Right atrium auricular region (tissue), 2 donors: Measurements from ENCODE around the gene CLEC12A. TPM values are rescaled to one million over a fixed set of nuclear protein-coding genes. Genes with fewer than 3 reads are reported as not detected.

Experiments
- DNase-seq: peaks from one replicate; pipeline ENCODE4 v3.0.0-alpha.2; 2019; ENCODE audit warnings: low spot score
- H3K27ac ChIP-seq, 2 donors: fragments of 200-600 bp; sonication (generic); 1 replicate in 1 of 2; 2 replicates in 1 of 2; pipeline ENCODE4 v1.5.1; 2016 to 2019
- H3K27me3 ChIP-seq, 2 donors: fragments of 200-600 bp; sonication (generic); one replicate each; pipeline versions ENCODE4 v1.5.1 to v1.6.0; 2017 to 2019
- H3K36me3 ChIP-seq: fragments of 200-600 bp; sonication (generic); one replicate; pipeline ENCODE4 v1.5.1; 2016
- H3K4me1 ChIP-seq, 2 donors: fragments of 200-600 bp; sonication (generic); one replicate each; pipeline versions ENCODE4 v1.5.1 to v1.6.0; 2017 to 2019
- H3K4me3 ChIP-seq, 2 donors: fragments of 200-600 bp; sonication (generic); 1 replicate in 1 of 2; 2 replicates in 1 of 2; pipeline ENCODE4 v1.5.1; 2017 to 2019; ENCODE audit warnings: mild to moderate bottlenecking in 1 of 2, moderate library complexity in 1 of 2
- H3K9me3 ChIP-seq, 2 donors: fragments of 200-600 bp; sonication (generic); one replicate each; pipeline ENCODE4 v1.5.1; 2019
- CTCF ChIP-seq, 2 donors: fragments of 200-600 bp; sonication (generic); IDR thresholded peaks; one replicate each; pipeline ENCODE4 v1.5.1; 2019; ENCODE audit warnings: antibody characterized with exemption in 2 of 2
- total RNA-seq, 2 donors: library from RNA; depleted of rRNA; stranded (reverse); fragments of >200 nt; gene quantifications; one replicate each; pipeline ENCODE4 v1.1.0, GENCODE V29; 2016

The CLEC12A gene
- 1 to 10 TPM in 1 of 2 donors, under 1 TPM in 1; 0.47 to 1.3 TPM for total RNA-seq

- Histone ChIP-seq H3K9me3 (no peaks in the 10 kb centered on the region), H3K27ac (no peak within 1 kb of the TSS), H3K36me3 (no peaks in the 10 kb centered on the region), H3K27me3 (no peaks in the 10 kb centered on the region), H3K4me3 (no peak within 1 kb of the TSS), H3K4me1 (no peaks in the 10 kb centered on the region)
- TF ChIP-seq CTCF (IDR thresholded peaks at IDR 0.05): no peak
- no peak for DNase-seq
Observed at GRCh38 chr12:9971181-9971580, at the start of gene CLEC12A. CLEC12A (plus strand) TSS chr12:9971409; CDS start chr12:9971597, 188 bp downstream.

GRCh38 chr12:9922429-9922828 is 48.8 kb upstream of the CLEC12A start:
- H3K36me3 ChIP-seq: no peaks in the 10 kb centered on the region
- DNase-seq: no peak
- no peak overlapping the region for H3K27ac ChIP-seq
- H3K27me3 ChIP-seq: no peaks in the 10 kb centered on the region
- TF ChIP-seq CTCF (IDR thresholded peaks at IDR 0.05): no peak
- H3K4me3 ChIP-seq: no peak overlapping the region
- no peaks in the 10 kb centered on the region for H3K9me3 ChIP-seq
- no peaks in the 10 kb centered on the region for H3K4me1 ChIP-seq

GRCh38 chr12:9925705-9926393 is 45.4 kb upstream of the CLEC12A start:
- Histone ChIP-seq H3K9me3 (no peaks in the 10 kb centered on the region), H3K4me1 (no peaks in the 10 kb centered on the region), H3K4me3 (no peak overlapping the region)

GRCh38 chr12:9926876-9927275 is 44.3 kb upstream of the CLEC12A start:
- DNase-seq: no peak
- TF ChIP-seq CTCF (IDR thresholded peaks at IDR 0.05): no peak
- Histone ChIP-seq H3K4me3 (no peak overlapping the region), H3K27me3 (no peaks in the 10 kb centered on the region), H3K9me3 (no peaks in the 10 kb centered on the region), H3K4me1 (no peaks in the 10 kb centered on the region), H3K36me3 (no peaks in the 10 kb centered on the region), H3K27ac (no peak overlapping the region)

More at GRCh38 chr12:9925705-9926393, 45.4 kb upstream of the CLEC12A start:
- Histone ChIP-seq H3K36me3 (no peaks in the 10 kb centered on the region), H3K27me3 (no peaks in the 10 kb centered on the region), H3K27ac (no peak overlapping the region)
- TF ChIP-seq CTCF (IDR thresholded peaks at IDR 0.05): peak; percentile 26 to 63
- DNase-seq: no peak

GRCh38 chr12:9928607-9929006 is 42.6 kb upstream of the CLEC12A start:
- TF ChIP-seq CTCF (IDR thresholded peaks at IDR 0.05): no peak
- H3K27ac ChIP-seq: no peak overlapping the region
- DNase-seq: no peak

GRCh38 chr12:9931245-9931644 is 40.0 kb upstream of the CLEC12A start:
- no peak for DNase-seq
- H3K27ac ChIP-seq: no peak overlapping the region
- H3K27me3 ChIP-seq: no peaks in the 10 kb centered on the region
- H3K4me3 ChIP-seq: no peak overlapping the region
- H3K4me1 ChIP-seq: no peaks in the 10 kb centered on the region
- no peak for TF ChIP-seq CTCF (IDR thresholded peaks at IDR 0.05)
- no peaks in the 10 kb centered on the region for H3K36me3 ChIP-seq
- H3K9me3 ChIP-seq: no peaks in the 10 kb centered on the region

More at GRCh38 chr12:9928607-9929006, 42.6 kb upstream of the CLEC12A start:
- H3K4me1 ChIP-seq: no peaks in the 10 kb centered on the region
- no peaks in the 10 kb centered on the region for H3K9me3 ChIP-seq
- H3K36me3 ChIP-seq: no peaks in the 10 kb centered on the region
- no peaks in the 10 kb centered on the region for H3K27me3 ChIP-seq
- H3K4me3 ChIP-seq: no peak overlapping the region
